SHP77 treated with DMSO at 0.1 percent for 48 hours (cell line): ENCODE results near the gene PRIMA1.

Experiments used
- DNase-seq: peaks from one replicate; lab custom pipeline; 2025; lab: John Stamatoyannopoulos, UW

PRIMA1 gene

DNA sequence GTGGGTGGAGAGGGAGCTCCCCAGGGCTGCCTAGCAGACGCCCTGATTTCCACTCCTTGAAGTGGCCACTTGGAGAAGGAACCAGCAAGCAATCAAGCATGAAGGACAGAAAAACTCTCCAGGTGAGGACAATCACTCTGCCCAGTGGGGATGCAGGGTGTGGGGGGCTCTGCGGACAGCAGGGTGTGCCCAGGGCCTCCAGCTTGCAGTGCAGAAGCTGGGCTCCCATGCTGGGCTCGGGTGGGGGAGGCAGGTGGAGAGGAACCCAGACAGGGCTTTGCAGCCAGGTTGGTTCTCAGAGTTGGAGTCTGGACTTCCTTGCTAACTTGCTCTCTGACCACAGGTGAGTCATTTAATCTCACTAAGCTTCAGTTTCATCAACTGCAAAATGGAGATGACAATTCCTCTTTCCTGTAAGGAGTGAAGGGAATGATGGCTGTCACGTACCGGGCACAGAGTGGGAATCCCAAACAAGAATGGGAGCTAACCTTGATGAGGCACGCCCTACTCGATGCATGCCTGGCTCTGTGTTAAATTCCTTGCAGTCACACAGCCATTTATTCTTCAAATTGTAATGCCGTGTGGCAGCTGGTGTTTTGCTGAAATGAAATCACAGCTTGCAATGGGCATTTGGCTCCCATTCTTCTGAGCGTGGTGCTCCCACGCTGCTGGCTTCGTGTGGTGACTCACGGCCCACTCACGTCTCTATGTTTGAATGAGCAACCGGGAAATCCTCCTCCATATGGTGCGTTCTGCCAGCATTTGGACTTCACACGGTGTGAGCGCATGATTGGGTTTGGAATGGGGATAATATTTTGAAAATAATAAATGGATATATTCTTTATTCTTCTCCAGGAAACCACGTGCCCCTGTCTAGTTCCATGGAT is 75.2 kb downstream of the PRIMA1 start:
- no peak for DNase-seq

DNA sequence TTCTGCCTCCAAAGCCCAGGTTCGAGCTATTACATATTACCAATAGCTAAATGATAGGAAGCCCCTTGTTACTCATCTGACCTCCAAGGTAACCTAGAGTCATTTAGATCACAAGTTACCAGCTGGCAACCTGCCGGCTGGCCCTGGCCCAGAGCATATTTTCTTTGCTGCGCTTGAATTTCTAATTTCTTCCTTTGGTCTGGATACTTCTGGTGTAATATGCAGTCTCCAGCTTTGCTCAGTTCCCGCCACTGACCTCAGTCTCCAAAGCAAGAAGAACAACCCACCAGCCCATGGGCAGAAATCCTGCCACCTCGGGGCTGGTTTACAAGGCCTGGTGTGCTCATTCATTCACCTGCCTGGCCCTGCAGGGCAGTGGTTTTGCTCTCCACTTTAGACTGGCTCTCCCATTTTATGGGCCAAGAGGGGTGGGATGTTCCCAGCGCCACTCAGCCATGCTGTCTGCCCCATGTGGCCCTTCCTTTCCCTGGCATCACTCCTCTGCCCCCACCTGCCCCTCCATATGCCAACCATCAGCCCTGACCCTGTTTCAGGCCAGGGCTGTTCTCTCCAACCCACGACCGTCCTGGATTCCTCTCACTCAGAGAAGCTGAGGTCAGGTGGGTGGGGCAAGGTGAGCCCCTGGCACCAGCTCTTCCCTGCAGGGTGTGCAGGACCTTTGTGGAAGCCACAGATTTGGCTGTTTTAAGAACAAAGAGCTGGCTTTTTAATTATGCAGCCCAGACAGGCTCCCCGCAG is 76.0 kb downstream of the PRIMA1 start:
- no peak for DNase-seq

DNA sequence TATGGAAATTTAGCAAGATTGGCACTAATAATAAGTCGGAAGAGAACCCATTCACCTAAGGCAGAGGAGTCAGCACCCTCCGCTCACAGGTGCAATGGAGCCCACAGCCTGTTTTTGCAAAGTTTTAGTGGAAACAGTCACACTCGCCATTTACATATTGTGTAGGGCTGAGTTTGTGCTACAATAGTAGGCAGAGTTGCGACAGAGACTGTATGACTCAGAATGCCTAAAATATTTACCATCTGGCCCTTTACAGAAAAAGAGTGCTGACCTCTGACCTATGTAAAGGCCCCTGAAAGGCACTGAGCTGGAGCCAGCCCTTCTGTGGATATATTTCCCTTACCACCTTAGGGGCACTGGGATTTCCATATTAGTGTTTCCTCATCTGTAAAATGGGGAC is 79.0 kb downstream of the PRIMA1 start:
- DNase-seq = no peak

DNA sequence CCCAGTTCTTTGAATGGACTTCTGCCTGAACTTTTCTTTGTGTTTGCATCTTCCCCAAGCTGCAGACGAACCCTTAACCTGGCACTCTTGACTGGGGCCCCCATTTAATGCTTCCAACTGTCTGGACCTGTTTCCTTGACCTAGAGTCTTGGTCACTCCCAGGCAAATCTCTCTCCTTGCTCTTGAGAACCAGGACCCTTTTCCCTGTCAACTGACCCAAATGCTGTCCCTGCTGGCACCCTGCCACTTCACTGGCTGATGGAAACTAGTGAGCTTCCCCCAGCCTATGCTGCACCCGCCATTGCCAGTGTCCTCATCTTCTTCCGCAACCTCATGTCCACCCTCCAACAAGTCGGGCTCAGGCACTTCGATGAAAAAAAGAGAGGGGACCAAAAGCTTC is 79.5 kb downstream of the PRIMA1 start:
- DNase-seq = no peak

DNA sequence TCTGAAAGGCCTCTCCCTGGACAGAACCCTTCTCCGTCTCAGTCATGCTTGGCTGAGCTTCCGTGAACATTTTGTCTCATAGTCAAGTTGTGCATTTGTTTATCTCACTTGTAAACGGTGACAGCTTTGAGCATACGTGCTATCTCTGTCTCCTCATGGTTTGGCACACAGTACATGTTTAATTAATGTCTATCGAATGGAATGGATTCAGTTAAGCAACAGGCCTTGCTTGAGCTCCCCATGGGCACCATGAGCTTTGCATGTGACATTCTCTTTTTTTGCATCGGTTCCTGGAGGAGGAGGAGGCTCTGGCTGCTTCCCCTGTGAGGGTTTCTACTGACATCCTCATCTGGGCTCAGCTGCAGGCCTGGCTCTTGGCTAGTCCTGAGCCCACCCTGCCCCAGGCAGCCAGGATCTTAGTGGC is 80.0 kb downstream of the PRIMA1 start:
- DNase-seq = no peak

DNA sequence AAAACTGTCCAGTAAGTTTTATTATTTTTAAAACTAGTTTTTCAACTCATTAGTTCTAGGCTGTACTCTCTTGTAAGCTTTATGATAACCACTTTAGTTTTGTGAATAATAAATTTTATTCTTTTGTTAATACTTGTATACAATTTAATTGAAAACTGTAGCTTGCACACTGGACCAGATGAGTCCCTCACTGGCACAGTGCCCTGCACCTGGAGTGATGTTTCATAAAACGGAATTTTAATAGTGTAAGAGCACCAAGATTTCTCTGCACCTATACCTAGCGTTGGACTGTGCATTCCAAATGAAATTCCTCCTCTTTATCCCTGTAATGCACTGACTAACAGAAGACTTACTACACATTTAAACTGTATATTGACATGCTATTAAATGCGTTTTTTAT is 80.8 kb downstream of the PRIMA1 start:
- DNase-seq = no peak

DNA sequence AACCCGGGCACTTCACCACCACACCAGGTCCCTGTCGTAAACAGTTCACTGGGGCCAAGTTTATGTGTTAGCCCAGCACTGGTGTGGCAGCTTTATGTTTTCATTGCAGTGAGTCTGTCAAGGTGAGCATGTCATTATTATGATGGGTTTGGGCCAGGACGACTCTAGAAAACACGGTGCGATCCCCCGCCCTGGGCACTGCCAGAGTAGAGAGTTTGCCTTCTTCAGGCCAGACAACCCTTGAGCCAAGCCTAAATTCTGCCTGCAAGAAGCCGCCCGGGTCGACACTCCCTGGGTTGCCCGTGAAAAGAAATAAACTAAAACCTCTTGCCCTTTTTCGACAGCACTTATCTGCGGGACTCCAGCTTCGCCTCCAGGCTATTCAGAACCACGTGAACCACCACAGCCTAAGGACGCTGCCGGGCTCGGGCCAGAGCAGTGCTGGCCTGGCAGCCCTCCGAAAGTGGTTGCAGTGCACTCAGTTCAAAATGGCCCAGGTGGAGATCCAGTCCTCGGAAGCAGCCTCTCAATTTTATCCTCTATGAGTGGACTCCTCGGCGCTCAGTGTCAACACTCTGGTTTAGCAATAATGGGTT is 81.8 kb downstream of the PRIMA1 start:
- no peak for DNase-seq

DNA sequence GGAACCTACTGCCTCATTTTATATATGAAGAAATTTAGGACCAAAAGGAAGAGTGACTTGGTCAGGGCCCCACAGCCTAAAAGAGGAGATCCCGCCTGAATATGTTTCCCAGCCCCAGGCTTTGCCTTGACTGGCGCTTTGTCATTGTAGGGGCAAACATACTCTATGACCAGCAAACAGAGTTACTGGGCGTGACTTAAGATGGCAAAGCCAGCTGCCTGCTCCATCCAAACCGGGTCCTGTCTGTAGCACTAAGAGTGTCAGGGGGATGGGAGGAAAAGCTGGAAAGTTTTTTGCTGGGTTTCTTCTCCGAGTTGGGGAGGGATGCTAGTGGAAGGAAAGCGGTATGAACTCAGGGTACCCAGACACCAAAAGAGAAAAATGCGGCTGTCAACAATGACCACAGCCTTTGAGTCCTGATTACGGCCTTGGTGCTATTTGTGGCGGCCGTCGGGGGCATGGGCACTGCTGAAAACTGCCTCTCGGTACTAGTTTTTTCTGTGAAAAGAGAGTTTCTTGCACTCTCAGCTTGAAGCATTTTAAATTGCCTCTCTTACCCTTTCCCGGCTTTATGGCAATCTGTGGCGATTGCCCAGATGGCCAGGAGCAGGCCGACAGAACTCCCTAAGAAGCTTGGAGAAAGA is 82.7 kb downstream of the PRIMA1 start:
- no peak for DNase-seq

DNA sequence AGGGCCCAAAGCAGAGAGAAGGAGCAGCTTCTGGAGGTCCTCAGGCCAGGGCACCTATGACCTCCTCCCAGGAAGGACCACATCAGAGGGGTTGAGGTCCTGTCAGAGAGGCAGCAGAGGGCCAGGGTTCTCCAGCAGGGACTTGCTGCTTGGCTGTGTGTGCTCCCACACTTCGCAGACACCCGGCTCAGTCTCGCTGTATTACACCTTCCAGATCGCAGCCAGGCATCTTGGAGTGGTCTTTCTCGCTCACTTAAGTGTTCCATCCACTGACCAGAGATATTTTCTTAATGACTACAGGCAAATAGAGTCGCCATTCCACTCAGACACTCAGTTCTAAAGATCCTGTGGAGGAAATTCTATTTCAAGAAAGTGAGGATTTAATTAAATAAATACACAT is 84.3 kb downstream of the PRIMA1 start:
- DNase-seq = no peak

DNA sequence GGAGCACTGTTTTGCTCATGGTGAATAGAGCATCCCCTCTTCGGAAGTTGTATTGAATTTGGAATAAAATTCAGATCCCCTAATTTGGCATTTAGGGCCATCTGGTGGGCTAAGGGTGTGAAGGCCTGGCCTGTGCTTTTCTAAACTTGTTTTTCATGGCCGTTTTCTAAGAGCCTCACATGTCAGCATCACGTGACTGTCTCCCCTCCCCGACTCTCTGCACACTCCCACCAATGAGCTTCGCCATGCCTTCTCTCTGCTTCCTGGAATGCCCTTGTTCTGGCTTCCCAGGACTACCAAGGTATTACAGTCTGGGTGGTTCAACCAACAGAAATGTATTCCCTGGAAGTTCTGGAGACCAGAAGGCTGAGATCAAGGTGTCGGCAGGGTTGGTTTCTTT is 85.3 kb downstream of the PRIMA1 start:
- DNase-seq = no peak

DNA sequence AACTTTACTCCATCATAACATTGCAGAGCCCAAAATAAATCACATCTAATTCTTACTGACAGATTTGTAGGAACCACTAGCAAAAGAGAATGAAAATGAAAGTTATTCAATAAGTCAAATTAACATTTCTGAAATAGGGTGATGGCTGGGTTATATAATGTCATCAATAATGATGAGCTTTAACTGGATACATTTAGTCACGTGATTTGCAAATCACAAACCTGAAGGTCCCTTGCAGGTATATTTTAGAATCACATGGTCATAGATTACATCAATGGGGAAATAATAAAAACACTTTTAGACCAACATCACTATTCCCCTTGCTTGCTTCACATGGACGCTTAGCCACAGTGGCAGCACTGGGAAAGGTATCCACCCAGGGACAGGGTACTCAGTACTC is 86.7 kb downstream of the PRIMA1 start:
- DNase-seq = no peak

DNA sequence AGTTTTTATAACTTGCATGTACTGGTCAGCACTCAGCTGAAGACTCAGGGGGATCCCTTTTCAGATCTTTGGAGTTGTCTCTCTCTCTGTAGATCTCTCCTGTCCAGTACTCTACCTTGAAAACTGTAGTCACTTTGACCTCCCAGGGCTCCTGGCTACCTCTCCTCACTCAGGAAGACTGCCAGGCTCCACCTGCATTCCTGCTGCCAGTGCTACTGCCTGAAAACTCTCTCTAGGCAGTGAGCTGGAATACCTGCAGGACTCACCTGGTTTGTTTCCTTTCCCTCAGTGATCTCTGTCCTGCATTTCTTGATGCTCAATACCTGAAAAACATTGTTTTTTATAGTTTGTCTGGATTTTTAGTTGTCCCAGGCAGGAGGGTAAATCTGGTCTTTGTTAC is 87.4 kb downstream of the PRIMA1 start:
- DNase-seq = no peak

DNA sequence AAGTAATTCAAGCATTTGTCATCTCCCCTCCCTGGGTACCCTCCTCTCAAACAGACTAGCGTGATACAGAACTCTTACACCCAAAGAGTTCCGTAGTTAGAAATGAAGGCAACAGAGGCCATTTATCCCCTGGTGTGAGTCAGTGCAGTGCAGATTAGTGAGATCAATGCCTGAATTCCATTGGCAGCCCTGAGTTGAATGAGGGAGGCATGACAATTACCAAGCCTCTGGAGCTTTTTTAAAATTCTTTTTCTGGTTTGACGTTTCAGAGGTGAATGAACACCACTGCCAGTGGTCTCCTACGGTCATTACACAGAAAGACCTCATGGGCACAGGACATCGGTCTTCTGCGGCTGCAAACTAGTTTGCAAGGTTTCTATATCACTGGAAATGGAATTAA is 94.4 kb downstream of the PRIMA1 start:
- DNase-seq = no peak

DNA sequence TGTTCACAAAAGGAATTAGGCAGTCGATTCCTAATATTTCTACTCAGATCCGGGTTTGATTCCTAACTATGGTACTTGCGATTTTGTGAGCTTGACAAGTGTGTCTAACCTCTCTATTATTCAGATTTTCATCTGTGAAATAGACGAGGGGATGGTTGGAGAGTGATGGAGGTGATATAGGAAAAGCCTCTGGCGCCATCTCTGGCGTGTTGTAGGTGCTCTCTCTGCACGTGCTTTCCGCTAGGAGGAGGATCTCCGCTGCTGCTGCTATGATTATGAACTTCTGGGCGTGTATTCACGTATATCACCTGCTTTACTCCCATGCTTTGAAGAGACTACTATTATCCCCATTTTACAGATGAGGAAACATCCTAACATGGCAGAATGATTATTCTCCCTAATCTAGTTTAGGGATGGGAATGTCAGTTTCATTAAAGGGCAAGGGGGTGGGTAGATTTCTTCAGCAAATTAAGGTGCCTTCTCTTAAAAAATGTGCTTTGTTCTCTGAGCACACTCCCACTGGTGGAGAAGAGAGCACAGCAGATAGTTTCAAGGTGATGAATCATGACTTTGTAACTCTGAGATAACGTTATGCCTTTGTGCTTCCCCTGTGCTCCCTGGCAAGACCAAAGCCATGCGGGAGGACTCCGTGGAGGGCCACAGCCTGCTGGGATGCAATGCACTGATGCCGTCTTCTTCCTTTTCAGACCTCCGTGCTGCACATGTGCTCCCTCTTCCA is 97.1 kb downstream of the PRIMA1 start:
- DNase-seq = no peak

DNA sequence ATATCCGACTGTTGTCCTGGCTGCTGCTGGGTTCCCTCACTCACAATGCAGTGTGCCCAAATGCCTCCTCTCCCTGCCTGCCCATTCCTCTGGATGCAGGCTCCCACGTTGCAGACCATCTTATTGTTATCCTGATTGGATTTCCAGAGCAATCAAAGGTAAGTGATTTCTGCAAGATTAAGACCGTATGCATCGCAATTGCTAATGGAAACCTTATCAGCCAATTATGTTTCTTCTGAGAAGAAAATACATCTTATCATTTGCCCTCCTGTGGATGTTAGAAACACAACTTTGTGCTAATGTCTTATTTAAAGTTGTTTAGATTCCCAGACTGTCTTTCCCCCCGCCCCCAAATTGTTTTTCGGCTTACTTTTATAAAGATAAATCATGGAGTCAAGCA is 98.1 kb downstream of the PRIMA1 start:
- DNase-seq = no peak

DNA sequence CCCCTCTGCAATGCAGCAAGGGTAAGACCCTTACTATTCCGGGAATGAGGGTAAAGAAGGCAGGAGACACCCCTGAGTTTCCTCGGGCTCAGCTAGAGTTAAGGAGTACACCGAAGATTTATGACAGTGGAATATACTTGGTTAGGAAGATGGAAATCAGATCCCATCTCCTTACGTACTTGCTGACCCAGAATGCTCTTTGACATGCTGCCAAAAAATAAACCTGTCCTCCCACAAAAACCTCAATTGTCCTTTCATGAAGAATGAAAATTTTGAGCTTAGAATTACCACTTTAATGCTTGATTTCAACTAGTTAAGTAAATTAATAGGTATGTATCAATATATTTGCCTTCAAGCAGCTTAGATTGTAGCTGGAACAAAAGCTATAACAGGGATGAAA is 99.5 kb downstream of the PRIMA1 start:
- DNase-seq = no peak

DNA sequence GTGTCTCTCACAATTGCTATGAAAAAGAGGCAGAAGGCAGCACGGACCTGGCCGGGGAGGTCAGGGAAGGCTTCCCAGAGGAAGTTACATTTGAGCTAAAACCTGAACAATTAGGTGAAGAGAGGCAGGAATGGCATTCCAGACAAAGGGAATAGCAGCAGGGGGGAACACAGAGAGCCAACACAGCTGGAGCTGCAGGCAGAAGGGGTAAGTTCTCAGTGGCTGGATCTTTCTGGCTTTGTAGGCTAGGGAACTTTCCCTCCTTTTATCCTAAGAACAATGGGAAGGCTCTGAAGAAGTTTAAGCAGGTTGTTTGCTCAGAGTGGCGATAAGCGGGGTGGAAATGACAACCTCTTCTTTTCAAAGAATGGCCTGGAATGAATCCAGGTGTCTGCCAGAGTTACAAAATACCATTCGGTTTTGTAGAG is 100.0 kb downstream of the PRIMA1 start:
- DNase-seq = no peak

DNA sequence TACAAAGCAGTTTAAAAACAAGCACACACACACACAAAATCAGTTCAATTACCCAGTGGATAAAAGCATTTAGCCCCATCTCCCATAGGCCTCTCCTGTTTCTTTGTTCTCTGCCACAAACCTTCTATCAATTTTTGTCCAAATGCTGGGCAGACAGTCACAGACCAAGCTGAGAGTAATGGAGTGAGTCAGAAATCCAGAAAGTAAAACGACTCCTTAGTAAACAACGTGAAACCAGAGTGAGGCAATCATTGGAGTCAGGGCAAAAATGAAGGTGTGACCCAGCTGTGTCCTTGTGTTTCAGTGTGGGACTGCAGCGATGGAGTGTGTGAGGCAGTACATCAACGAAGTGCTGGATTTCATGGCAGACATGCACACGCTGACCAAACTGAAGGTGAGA is 102.0 kb downstream of the PRIMA1 start:
- no peak for DNase-seq

DNA sequence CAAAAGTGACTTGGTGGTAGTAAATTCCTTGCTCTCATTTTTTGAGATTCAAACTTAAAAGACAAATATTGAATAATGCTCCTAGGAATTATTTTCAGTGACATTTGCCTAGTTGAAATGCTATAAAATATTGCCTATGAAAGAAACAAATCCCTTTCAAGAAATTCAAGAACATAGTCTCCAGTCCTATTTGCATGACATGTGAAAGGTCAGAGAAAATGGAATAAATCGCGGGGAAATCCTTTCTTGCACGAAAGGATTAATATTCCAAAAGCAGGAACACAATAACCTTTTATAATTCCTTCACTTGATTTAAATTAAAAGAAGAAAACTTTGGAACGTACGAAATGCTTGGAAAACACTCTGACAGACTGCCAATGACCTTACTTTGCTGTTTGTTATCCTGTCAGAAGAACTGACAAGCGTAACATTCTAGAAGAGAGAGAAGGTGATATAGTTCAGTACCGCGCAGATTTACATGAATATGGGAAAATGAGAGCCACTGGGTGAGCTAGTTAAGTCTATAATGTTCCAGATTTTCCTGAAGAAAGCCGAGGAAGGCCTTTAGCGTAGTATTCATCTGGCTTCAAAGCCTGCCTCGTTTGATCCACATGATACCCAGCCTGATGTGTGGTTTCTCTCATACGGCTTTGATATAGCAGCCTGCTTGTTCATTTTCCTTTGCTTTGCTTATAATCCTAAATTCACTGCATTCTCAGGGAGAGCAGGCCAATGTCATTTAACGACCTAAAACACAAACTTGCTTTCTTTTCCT is 103.0 kb downstream of the PRIMA1 start:
- DNase-seq = no peak

DNA sequence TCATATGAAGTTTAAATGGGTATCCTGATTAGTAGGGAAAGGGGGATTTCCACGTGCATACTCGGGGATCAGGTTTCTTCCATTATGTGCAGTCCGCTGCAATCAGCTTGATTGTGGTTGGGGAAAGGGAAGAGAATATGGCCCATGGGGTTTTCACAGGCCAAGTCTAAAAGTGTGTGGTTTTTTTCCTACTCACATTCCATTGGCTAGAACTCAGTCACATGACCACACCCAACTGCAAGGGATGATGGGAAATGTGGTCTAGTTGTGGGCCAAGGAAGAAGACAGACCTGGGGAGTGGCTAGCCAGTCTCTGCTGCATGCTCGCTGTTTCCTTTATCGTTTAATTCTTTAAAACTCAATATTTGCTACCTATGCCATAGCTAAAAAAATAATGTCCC is 105.1 kb downstream of the PRIMA1 start:
- DNase-seq = no peak

DNA sequence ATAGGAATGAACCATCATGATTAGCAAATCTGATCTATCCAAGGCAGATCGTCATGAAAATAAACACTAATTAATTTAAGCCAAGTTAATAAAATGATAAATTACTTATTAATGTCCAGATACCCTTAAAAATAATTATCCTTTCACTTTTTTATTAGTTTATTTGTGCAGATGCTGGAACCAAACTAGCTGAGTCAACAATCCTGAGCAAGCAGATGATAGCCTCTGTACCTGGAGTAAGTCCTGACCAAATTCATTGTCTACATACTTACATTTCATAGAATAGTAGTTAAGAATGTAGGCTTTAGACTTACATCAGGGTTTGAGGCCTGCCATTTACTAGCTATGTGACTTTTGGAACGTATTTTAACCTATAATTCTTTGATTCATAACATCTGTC is 105.8 kb downstream of the PRIMA1 start:
- DNase-seq = no peak
